Measurements from ENCODE around the gene LIAS. TPM values are rescaled to one million over a fixed set of nuclear protein-coding genes. Genes with fewer than 3 reads are reported as not detected.

Gene LIAS
- total RNA-seq, 4 donors from 2014 or later: 8.9 to 21.4 (median 19.0) TPM

DNA sequence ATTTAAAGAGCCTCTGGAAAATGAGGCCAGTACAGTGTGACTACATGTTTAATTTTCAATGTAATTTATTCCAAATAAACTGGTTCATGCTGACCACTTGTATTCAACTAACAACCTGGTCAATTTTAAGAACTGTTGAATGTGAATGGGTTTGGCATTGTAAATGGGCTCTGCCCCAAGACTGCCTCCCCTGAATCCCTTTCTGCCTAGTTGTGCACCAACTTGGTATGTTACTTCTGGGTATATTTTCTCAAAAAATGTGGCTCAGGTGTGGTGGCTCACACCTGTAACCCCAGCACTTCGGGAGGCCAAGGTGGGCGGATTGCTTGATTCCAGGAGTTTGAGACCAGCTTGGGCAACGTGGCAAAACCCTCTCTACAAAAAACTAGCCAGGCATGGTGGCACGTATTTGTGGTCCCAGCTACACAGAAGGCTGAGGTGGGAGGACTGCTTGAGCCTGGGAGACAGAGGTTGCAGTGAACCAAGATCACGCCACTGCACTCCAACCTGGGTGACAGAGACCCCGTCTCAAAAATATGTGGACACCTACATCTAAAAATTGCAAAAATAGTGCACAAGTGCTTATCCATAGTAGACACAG lies 7.3 kb upstream of the LIAS start:
- H3K27me3 ChIP-seq: no peaks in the 10 kb centered on the region
- no peak overlapping the region for H3K4me3 ChIP-seq
- no peak overlapping the region for H3K27ac ChIP-seq
- TF ChIP-seq CTCF (IDR thresholded peaks at IDR 0.05) (no peak), EP300 (IDR thresholded peaks at IDR 0.05) (no peak), POLR2A (IDR thresholded peaks at IDR 0.05) (no peak), POLR2AphosphoS5 (IDR thresholded peaks at IDR 0.05) (no peak)
- DNase-seq (ENCODE audit: low spot score in 2 of 2): no peak
- H3K4me1 ChIP-seq: peaks cover 18% of the 10 kb centered on the region
- WGBS: 95% methylated on average over 6 of the region's 6 CpGs
- H3K9me3 ChIP-seq: no peaks in the 10 kb centered on the region
- H3K36me3 ChIP-seq: peaks cover 61% of the 10 kb centered on the region

- TF ChIP-seq POLR2AphosphoS5 (IDR thresholded peaks at IDR 0.05): no peak
- TF ChIP-seq CTCF (IDR thresholded peaks at IDR 0.05): no peak
- no peak for TF ChIP-seq POLR2A (IDR thresholded peaks at IDR 0.05)
- TF ChIP-seq EP300 (IDR thresholded peaks at IDR 0.05): no peak
- H3K27ac ChIP-seq: no peak overlapping the region
- 85% methylated on average over 6 of the region's 6 CpGs for WGBS
- H3K27me3 ChIP-seq: no peaks in the 10 kb centered on the region
- peaks cover 69% of the 10 kb centered on the region for H3K36me3 ChIP-seq
- peaks cover 18% of the 10 kb centered on the region for H3K4me1 ChIP-seq
- no peaks in the 10 kb centered on the region for H3K9me3 ChIP-seq
- H3K4me3 ChIP-seq: no peak overlapping the region
- no peak for DNase-seq (ENCODE audit: low spot score in 2 of 2)
These were observed 6.5 kb upstream of the LIAS start for GRCh38 chr4:39452153-39452859.

DNA sequence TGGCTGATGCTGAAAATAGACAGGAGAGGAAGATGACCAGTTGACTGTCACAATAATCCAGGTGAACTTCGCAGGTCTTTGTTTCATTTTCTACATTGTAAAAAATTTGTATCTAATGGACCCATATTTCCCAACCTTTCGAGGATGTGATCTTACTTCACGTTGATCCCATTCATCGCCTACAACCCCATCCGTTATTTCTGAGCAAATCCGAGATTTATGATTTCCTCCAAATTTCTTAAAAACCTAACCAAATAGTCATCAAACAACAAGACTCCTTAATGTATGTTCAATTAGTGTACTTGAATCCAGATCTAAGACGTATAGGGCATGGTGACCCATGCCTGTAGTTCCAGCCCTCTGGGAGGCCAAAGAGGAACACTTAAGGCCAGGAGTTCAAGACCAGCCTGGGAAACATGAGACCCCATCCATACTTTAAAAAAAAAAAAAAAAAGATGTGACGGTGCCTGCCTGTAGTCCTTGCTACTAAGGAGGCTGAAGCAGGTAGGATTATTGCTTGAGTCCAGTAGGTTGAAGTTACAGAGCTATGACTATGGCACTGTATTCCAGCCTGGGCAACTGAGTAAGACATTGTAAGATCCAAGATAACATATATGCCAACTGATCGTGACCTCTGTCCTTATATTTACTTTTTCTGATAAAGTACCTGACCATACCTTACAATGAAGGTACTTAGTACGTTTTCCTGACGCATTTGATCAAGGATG lies 5.8 kb upstream of the LIAS start:
- H3K36me3 ChIP-seq: peaks cover 70% of the 10 kb centered on the region
- H3K4me3 ChIP-seq: no peak overlapping the region

GRCh38 chr4:39453738-39454137 lies 5.1 kb upstream of the LIAS start:
- peaks cover 70% of the 10 kb centered on the region for H3K36me3 ChIP-seq
- H3K4me3 ChIP-seq: no peak overlapping the region
- DNase-seq (ENCODE audit: low spot score in 2 of 2): no peak
- H3K27me3 ChIP-seq: no peaks in the 10 kb centered on the region
- WGBS: 68% methylated on average over 2 of the region's 2 CpGs
- H3K27ac ChIP-seq: no peak overlapping the region
- no peak for TF ChIP-seq CTCF (IDR thresholded peaks at IDR 0.05)
- no peak for TF ChIP-seq POLR2A (IDR thresholded peaks at IDR 0.05)
- TF ChIP-seq EP300 (IDR thresholded peaks at IDR 0.05): no peak
- no peak for TF ChIP-seq POLR2AphosphoS5 (IDR thresholded peaks at IDR 0.05)
- H3K4me1 ChIP-seq: peaks cover 22% of the 10 kb centered on the region
- no peaks in the 10 kb centered on the region for H3K9me3 ChIP-seq

More for the DNA sequence above, 5.8 kb upstream of the LIAS start:
- H3K9me3 ChIP-seq: no peaks in the 10 kb centered on the region
- no peak overlapping the region for H3K27ac ChIP-seq
- TF ChIP-seq CTCF (IDR thresholded peaks at IDR 0.05) (no peak), POLR2AphosphoS5 (IDR thresholded peaks at IDR 0.05) (no peak), POLR2A (IDR thresholded peaks at IDR 0.05) (no peak), EP300 (IDR thresholded peaks at IDR 0.05) (no peak)
- peaks cover 21% of the 10 kb centered on the region for H3K4me1 ChIP-seq
- no peak for DNase-seq (ENCODE audit: low spot score in 2 of 2)
- whole genome bisulfite sequencing: 86% methylated on average over 11 of the region's 11 CpGs
- H3K27me3 ChIP-seq: no peaks in the 10 kb centered on the region

DNA sequence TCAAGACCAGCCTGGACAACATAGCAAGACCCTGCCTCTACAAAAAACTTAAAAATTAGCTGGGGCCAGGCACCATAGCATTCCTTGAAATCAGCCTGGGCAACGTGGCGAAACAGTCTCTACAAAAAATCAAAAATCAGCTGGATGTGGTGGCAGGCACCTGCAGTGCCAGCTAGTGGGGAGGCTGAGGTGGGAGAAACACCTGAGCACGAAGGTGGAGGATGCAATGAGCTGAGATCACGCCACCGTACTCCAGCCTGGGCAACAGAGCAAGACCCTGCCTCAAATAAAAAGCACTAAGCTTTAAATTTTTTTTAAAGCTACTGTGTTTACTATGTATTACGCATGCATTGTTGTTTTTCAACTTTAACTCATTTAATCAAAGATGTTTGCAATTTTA lies 3.4 kb upstream of the LIAS start:
- Histone ChIP-seq H3K9me3 (no peaks in the 10 kb centered on the region), H3K27ac (no peak overlapping the region), H3K36me3 (peaks cover 67% of the 10 kb centered on the region), H3K4me1 (peaks cover 32% of the 10 kb centered on the region), H3K27me3 (no peaks in the 10 kb centered on the region), H3K4me3 (no peak overlapping the region)
- WGBS: 94% methylated on average over 6 of the region's 6 CpGs
- no peak for TF ChIP-seq EP300 (IDR thresholded peaks at IDR 0.05)
- no peak for TF ChIP-seq POLR2A (IDR thresholded peaks at IDR 0.05)
- TF ChIP-seq CTCF (IDR thresholded peaks at IDR 0.05): no peak
- TF ChIP-seq POLR2AphosphoS5 (IDR thresholded peaks at IDR 0.05): no peak
- no peak for DNase-seq (ENCODE audit: low spot score in 2 of 2)

Measured in suprapubic skin (tissue), 4 donors.